ENCODE results near the gene SMNDC1.

DNA sequence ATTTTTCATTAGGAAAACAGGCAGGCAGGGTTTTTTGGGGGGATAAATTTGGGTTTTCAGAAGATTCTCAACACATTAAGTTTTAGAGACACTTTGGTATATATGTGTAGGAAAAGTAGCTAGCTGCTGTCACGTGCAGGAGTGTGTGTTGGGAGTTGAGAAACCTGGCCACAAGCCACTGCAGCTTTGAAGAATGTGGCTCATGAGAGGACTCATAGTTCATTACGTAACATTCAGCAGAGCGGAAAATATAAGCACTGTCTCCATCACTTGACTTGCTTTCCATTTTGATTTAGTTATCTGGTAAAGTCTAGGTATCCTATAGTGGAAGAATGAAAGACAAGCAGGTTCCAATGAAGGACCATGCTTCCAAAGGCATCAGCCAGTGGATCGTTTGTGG, 31.2 kb downstream of the SMNDC1 start:
- no peak for TF ChIP-seq POLR2AphosphoS5 (IDR thresholded peaks at IDR 0.05; ENCODE audit: borderline replicate concordance, low read depth, low read length)
- no peak for TF ChIP-seq EZH2 (IDR thresholded peaks at IDR 0.05)
- no peak for TF ChIP-seq FOXP2 (optimal IDR thresholded peaks at IDR 0.05; ENCODE audit: control extremely low read depth, extremely low read length, insufficient read depth)

All from SK-N-MC (cell line).